HepG2 (cell line): Measurements from ENCODE around the gene ARHGAP5. TPM values are rescaled to one million over a fixed set of nuclear protein-coding genes. Genes with fewer than 3 reads are reported as not detected.
A peak's percentile ranks its signal among the peaks of the same experiment; 100 is the strongest.

Source experiments
- ADNP ChIP-seq: sonication (generic); formaldehyde crosslinking; IDR thresholded peaks from 2 replicates; pipeline ENCODE4 v1.4.0; 2020; ENCODE audit warnings: missing genetic modification reagents
- CREBL2 ChIP-seq: sonication (generic); formaldehyde crosslinking; IDR thresholded peaks from 2 replicates; pipeline ENCODE4 v1.8.1; 2023; ENCODE audit warnings: missing genetic modification reagents, mild to moderate bottlenecking, borderline replicate concordance
- DZIP1 ChIP-seq: sonication (generic); formaldehyde crosslinking; IDR thresholded peaks from 2 replicates; pipeline ENCODE4 v1.5.0; 2020; ENCODE audit warnings: mild to moderate bottlenecking, missing genetic modification reagents
- GRHL1 ChIP-seq: sonication (generic); formaldehyde crosslinking; conservative IDR thresholded peaks from 2 replicates; pipeline ENCODE4 v1.8.0; 2022; ENCODE audit warnings: missing genetic modification reagents
- HIC2 ChIP-seq: sonication (generic); formaldehyde crosslinking; IDR thresholded peaks from 2 replicates; pipeline ENCODE4 v1.9.0; 2022; ENCODE audit warnings: low read depth, missing genetic modification reagents
- HMG20B ChIP-seq: conservative IDR thresholded peaks from 2 replicates; pipeline ENCODE4 v1.6.1; 2016; ENCODE audit warnings: missing genetic modification reagents, missing compliant biosample characterization
- HNF1B ChIP-seq: sonication (generic); formaldehyde crosslinking; IDR thresholded peaks from 2 replicates; pipeline ENCODE4 v1.5.1; 2020; ENCODE audit warnings: mild to moderate bottlenecking, moderate library complexity, missing genetic modification reagents
- IRF1 ChIP-seq: sonication (generic); formaldehyde crosslinking; IDR thresholded peaks from 2 replicates; pipeline ENCODE4 v1.4.0; 2020; ENCODE audit warnings: low read depth, mild to moderate bottlenecking, missing genetic modification reagents
- NFAT5 ChIP-seq: sonication (generic); formaldehyde crosslinking; IDR thresholded peaks from 2 replicates; pipeline ENCODE4 v1.4.0; 2020; ENCODE audit warnings: missing genetic modification reagents
- PAWR ChIP-seq: sonication (generic); formaldehyde crosslinking; IDR thresholded peaks from 2 replicates; pipeline ENCODE4 v1.4.0; 2020; ENCODE audit warnings: missing genetic modification reagents, mild to moderate bottlenecking, borderline replicate concordance
- RBM22 ChIP-seq: fragments of 200-400 bp; formaldehyde crosslinking; optimal IDR thresholded peaks from 2 replicates; pipeline ENCODE3; 2017; ENCODE audit warnings: mild to moderate bottlenecking, low read length, moderate library complexity
- RFX1 ChIP-seq: fragments of 450-650 bp; IDR thresholded peaks from 2 replicates; pipeline ENCODE4 v1.6.1; 2017
- ZFAT ChIP-seq: sonication (generic); formaldehyde crosslinking; conservative IDR thresholded peaks from 2 replicates; pipeline ENCODE4 v1.8.1; 2023; ENCODE audit warnings: missing genetic modification reagents, inconsistent platforms
- ZNF331 ChIP-seq: sonication (generic); formaldehyde crosslinking; IDR thresholded peaks from 2 replicates; pipeline ENCODE4 v1.4.0; 2020; ENCODE audit warnings: missing genetic modification reagents
- ZNF496 ChIP-seq: sonication (generic); formaldehyde crosslinking; IDR thresholded peaks from 2 replicates; pipeline ENCODE4 v1.8.1; 2023; ENCODE audit warnings: mild to moderate bottlenecking, moderate library complexity, missing genetic modification reagents; ENCODE audit not compliant: insufficient replicate concordance
- polyA plus RNA-seq, 8 experiments: library from polyadenylated mRNA; depleted of rRNA in 3 of 8; stranded (reverse) in 7 of 8; unstranded in 1 of 8; fragments of >200 nt; fragmentation: Illumina TruSeq in 4 of 8; extraction: Trizol in 4 of 8; gene quantifications; 2 replicates each; pipeline versions ENCODE4 v1.2.1 to v1.2.3, GENCODE V29; 2011 to 2016; ENCODE audit warnings: low read depth in 4 of 8, missing spikeins in 1 of 8, mixed read lengths in 1 of 8; ENCODE audit not compliant: insufficient read depth in 1 of 8
- total RNA-seq, 5 experiments: library from RNA; depleted of rRNA; stranded (reverse); fragments of >200 nt; fragmentation: Illumina TruSeq; extraction: Trizol; gene quantifications; 2 replicates each; pipeline ENCODE4 v1.2.3, GENCODE V29; 2016; ENCODE audit warnings: low read depth in 1 of 5

ARHGAP5 gene
- total and polyA plus RNA-seq, 2 of the 13 experiments (the other 11 are each of a cell fraction or from before 2014, with no cell fraction given), result 33.7 to 144 TPM

GRCh38 chr14:32078858-32079216, 1.7 kb downstream of the ARHGAP5 start (continued):
- TF ChIP-seq GRHL1 (CRISPR knock-in tag) (no peak), HMG20B (CRISPR knock-in tag) (no peak), ADNP (no peak), RFX1 (no peak), HNF1B (CRISPR knock-in tag) (no peak), ZNF331 (0 out of 2 replicates have a peak, but pooled peaks have one; percentile 16), PAWR (CRISPR knock-in tag) (no peak), IRF1 (CRISPR knock-in tag) (no peak), HIC2 (CRISPR knock-in tag) (no peak), DZIP1 (CRISPR knock-in tag) (no peak), ZNF496 (CRISPR knock-in tag) (no peak), CREBL2 (CRISPR knock-in tag) (no peak), RBM22 (no peak), NFAT5 (CRISPR knock-in tag) (no peak), ZFAT (CRISPR knock-in tag) (no peak)
